NCI-H510A (cell line): ENCODE data around the gene C6orf132.

Experiments
- DNase-seq: peaks from one replicate; lab custom pipeline; 2025; lab: John Stamatoyannopoulos, UW

The C6orf132 gene

GRCh38 chr6:42075159-42075838 lies 67.1 kb downstream of the C6orf132 start:
- DNase-seq, result peak; percentile 90

GRCh38 chr6:42073287-42073686 lies 69.1 kb downstream of the C6orf132 start:
- DNase-seq, result no peak

- DNase-seq, result no peak
Measured at GRCh38 chr6:42071881-42072583, 70.4 kb downstream of the C6orf132 start.

GRCh38 chr6:42068872-42069522 lies 73.4 kb downstream of the C6orf132 start:
- no peak for DNase-seq

GRCh38 chr6:42068173-42068572 lies 74.2 kb downstream of the C6orf132 start:
- no peak for DNase-seq

GRCh38 chr6:42066156-42066675 lies 76.2 kb downstream of the C6orf132 start:
- no peak for DNase-seq

- no peak for DNase-seq
Measured at GRCh38 chr6:42059743-42060142, 82.7 kb downstream of the C6orf132 start.

GRCh38 chr6:42053601-42054000 lies 88.8 kb downstream of the C6orf132 start:
- no peak for DNase-seq

GRCh38 chr6:42051268-42051653 lies 91.2 kb downstream of the C6orf132 start:
- DNase-seq, result no peak
